Measurements from ENCODE around the gene DLGAP4. TPM values are rescaled to one million over a fixed set of nuclear protein-coding genes. Genes with fewer than 3 reads are reported as not detected.

DLGAP4 gene
- total and polyA plus RNA-seq, 2 of the 8 experiments (the other 6 are each of a cell fraction or from before 2014, with no cell fraction given) = 41.2 to 57.2 TPM

DNA sequence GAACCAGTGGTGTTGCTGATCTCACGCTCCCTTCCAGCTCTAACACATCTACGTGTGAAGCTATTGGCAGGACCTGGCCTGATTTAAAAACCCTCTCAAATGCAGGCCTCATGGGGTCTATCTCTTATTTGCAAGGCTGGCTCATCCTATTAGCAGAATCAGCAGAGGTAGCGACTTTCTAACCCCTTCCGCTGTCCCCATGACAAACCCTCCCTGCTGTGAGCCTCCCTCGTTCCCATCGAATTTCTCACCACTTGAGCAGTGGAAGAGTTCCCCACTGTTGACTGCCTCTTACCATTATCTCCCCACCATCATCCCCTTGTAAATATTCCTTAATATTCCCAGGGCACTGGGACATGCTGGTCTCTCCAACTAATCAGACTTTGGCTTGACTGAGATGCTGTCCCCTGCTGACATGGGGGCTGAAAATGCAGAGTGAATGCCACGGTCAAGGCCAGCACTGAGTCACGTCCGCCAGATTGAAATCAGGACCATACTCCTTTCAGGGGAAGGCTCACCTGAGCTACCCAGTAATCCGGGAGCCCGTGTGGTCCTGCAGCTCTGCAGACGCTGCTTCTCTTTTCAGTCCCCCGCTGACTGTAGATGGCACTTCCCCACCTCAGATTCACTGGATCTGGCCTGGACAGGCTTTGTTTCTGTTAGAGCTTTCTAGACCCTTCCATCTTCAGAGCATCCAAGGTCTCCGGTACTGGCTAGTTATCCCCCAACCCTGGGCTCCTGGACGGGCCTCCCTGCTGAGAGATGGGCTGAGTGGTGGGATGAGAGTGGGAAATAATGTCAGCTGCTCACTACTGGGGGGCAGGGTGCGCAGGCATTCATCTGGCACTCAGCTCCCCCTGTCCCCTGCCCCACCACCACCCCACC, 46.7 kb upstream of the DLGAP4 start:
- H3K23ac ChIP-seq (ENCODE audit: insufficient read length) = no peak overlapping the region
- TF ChIP-seq CEBPB (IDR thresholded peaks at IDR 0.05; ENCODE audit: low read depth, low read length) = no peak
- TF ChIP-seq EGR1 (IDR thresholded peaks at IDR 0.05; ENCODE audit: borderline replicate concordance, low read depth, low read length) = no peak
- TF ChIP-seq TCF12 (IDR thresholded peaks at IDR 0.05; ENCODE audit: low read depth, low read length) = no peak
- TF ChIP-seq SUZ12 (IDR thresholded peaks at IDR 0.05; ENCODE audit: low read length) = no peak
- no peak for TF ChIP-seq TAF7 (optimal IDR thresholded peaks at IDR 0.05; ENCODE audit: borderline replicate concordance, low read depth, low read length)
- H2AK5ac ChIP-seq (ENCODE audit: low read depth, low read length) = no peak overlapping the region
- no peak overlapping the region for H3K27ac ChIP-seq (ENCODE audit: low read depth, low read length)
- 0 out of 2 replicates have a peak overlapping the region, but pooled peaks have one; percentile 9 for H2BK12ac ChIP-seq (ENCODE audit: low read depth, low read length)
- H3K9me3 ChIP-seq (ENCODE audit: insufficient read depth in 2 of 2, low read depth in 1 of 2, low read length in 1 of 2) = no peaks in the 10 kb centered on the region
- no peak overlapping the region for H2BK15ac ChIP-seq (ENCODE audit: low read length)
- no peaks in the 10 kb centered on the region for H3K79me1 ChIP-seq (ENCODE audit: low read depth, low read length)
- no peaks in the 10 kb centered on the region for H3K23me2 ChIP-seq (ENCODE audit: low read depth, low read length)
- H3K4ac ChIP-seq (replicated peaks; ENCODE audit: insufficient read length, low read depth, low read length) = no peak overlapping the region
- H2BK5ac ChIP-seq (ENCODE audit: low read depth, low read length) = no peak overlapping the region
- FAIRE-seq (peak; percentile 48), DNase-seq (ENCODE audit: low read depth in 1 of 2, low spot score in 2 of 2) (no peak)
- H2BK20ac ChIP-seq (ENCODE audit: low read length) = no peak overlapping the region
- peaks cover 0 to 2% of the 10 kb centered on the region in 2 experiments for H4K20me1 ChIP-seq (replicated peaks in 1 of 2; ENCODE audit: control insufficient read depth in 1 of 2, insufficient read depth in 2 of 2, low read length in 2 of 2)
- peaks cover 0 to 5% (median 0%) of the 10 kb centered on the region in 4 experiments; a peak in 4 of 8 replicates for H3K36me3 ChIP-seq (ENCODE audit: control insufficient read depth in 2 of 4, insufficient read depth in 4 of 4, low read length in 3 of 4)
- no peaks in the 10 kb centered on the region for H3K79me2 ChIP-seq (ENCODE audit: control insufficient read depth in 1 of 2, insufficient read depth in 2 of 2, low read length in 2 of 2)
- H3K18ac ChIP-seq (ENCODE audit: extremely low read depth, low read length) = no peak overlapping the region
- no peak overlapping the region for H2BK120ac ChIP-seq (replicated peaks; ENCODE audit: low read depth, low read length)
- H3K4me2 ChIP-seq (ENCODE audit: insufficient read depth in 1 of 2, low read depth in 2 of 2, low read length in 2 of 2) = peak overlapping the region; percentile 38 to 44
- H4K8ac ChIP-seq (ENCODE audit: extremely low read depth, insufficient read depth, low read length) = no peak overlapping the region
- H3K14ac ChIP-seq (ENCODE audit: insufficient read length) = no peak overlapping the region
- H3K9ac ChIP-seq (replicated peaks in 1 of 4; ENCODE audit: extremely low read depth in 1 of 4, low read depth in 3 of 4, low read length in 3 of 4) = no peak overlapping the region; a peak in 2 of 7 replicates
- no peak overlapping the region for H4K91ac ChIP-seq (replicated peaks; ENCODE audit: insufficient read length, low read length)
- WGBS, 2 experiments (ENCODE audit: extremely low coverage in 1 of 2, insufficient coverage in 1 of 2, insufficient read length in 1 of 2, insufficient replicate concordance in 2 of 2, low coverage in 1 of 2, low lambda C conversion rate in 2 of 2, missing lambda C conversion rate in 1 of 2) = 43% methylated on average over 13 of the region's 16 CpGs; no CpG with 5 or more reads in 1 of the 2 experiments
- no peak overlapping the region for H2AFZ ChIP-seq (ENCODE audit: low read length)
- ChIA-PET CTCF (ENCODE audit: partially characterized antibody) (interaction anchor here (0.6 to 1.9 kb wide), 9 partner anchors 14 to 1144 kb away, joined by 3 to 8 read pairs (median 3); no protein-coding TSS in a partner anchor), POLR2A (ENCODE audit: partially characterized antibody) (interaction anchor here (0.6 to 1.6 kb wide), 6 partner anchors 12 to 619 kb away, joined by 3 to 6 read pairs (median 3); no protein-coding TSS in a partner anchor)
- no peak overlapping the region for H4K5ac ChIP-seq (ENCODE audit: insufficient read length, low read depth, low read length)
- 0 out of 8 replicates have a peak overlapping the region, but pooled peaks of 1 of the 4 experiments have one; percentile 21 for H3K4me3 ChIP-seq (ENCODE audit: extremely low read depth in 1 of 4, insufficient read depth in 2 of 4, low read depth in 3 of 4, low read length in 4 of 4)
- no peak overlapping the region for H3K56ac ChIP-seq (replicated peaks; ENCODE audit: insufficient read length, low read depth, low read length)
- no peaks in the 10 kb centered on the region for H3K27me3 ChIP-seq (replicated peaks in 1 of 4; ENCODE audit: control insufficient read depth in 3 of 4, extremely low read depth in 1 of 4, insufficient read depth in 3 of 4, low read length in 3 of 4)
- H3K4me1 ChIP-seq (replicated peaks in 1 of 4; ENCODE audit: control insufficient read depth in 3 of 4, insufficient read depth in 4 of 4, low read length in 3 of 4) = peaks cover 7 to 10% (median 8%) of the 10 kb centered on the region in 4 experiments; a peak in 5 of 7 replicates

Measured in H1 (cell line).